ENCODE measurements around the gene EEF2K.

DNA sequence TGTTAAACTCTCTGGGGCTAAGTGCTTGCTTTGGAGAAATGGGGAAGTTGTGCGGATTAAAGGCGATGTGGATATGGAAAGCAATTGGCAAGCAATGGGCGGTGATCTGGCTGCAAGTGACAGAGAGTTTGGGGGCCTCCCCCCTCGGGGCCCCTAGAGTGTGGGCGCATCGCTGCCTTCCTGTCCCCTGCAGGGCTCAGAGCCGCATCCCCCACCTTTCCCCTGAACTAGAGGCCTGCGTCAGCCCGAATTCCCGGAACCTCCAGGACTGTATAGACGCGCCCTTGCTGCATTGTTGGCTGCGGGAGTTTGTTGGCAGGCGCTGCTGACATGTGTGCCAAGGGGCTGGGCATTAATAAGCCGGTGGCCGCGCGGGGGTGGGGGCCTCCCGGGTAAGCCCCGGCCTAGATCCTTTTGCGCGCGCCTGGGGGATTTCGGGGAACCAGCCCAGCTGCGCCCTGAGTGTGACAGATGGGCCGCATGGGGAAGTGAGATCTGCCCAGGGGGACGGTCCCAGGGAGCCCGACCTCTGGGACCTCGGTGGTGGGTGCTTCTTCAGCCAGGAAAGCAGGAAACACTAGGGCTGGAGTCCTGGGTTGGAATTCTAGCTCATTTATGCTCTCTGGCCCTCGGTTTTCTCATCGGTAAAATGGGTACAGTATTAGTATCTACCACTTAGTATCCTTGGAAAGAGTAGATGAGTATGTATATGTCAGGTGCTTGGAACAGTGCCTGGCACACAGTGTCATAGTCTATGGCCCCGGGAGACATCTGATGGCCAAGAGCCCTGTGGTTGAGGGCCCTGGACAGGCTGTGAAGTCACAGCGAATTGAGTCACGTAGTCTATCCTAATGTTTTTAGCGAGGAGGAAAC lies 1.0 kb downstream of the EEF2K start:
- no peak for TF ChIP-seq POLR2A (IDR thresholded peaks at IDR 0.05)
- TF ChIP-seq, protein P1, sequence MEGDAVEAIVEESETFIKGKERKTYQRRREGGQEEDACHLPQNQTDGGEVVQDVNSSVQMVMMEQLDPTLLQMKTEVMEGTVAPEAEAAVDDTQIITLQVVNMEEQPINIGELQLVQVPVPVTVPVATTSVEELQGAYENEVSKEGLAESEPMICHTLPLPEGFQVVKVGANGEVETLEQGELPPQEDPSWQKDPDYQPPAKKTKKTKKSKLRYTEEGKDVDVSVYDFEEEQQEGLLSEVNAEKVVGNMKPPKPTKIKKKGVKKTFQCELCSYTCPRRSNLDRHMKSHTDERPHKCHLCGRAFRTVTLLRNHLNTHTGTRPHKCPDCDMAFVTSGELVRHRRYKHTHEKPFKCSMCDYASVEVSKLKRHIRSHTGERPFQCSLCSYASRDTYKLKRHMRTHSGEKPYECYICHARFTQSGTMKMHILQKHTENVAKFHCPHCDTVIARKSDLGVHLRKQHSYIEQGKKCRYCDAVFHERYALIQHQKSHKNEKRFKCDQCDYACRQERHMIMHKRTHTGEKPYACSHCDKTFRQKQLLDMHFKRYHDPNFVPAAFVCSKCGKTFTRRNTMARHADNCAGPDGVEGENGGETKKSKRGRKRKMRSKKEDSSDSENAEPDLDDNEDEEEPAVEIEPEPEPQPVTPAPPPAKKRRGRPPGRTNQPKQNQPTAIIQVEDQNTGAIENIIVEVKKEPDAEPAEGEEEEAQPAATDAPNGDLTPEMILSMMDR (IDR thresholded peaks at IDR 0.05), result no peak

Measured in sigmoid colon (tissue), 3 donors.